HG02981 (cell line): Measurements from ENCODE around the gene ZNF628.
"Not testable (repeated sequence)": the region's sequence is repeated elsewhere in the genome, so short reads cannot be mapped to it uniquely, and the experiment has no call there.

Experiments
- ATAC-seq: cut with Tn5 transposase; IDR thresholded peaks from one replicate; pipeline ENCODE4 v1.9.1; 2021; ENCODE audit warnings: mild to moderate bottlenecking, moderate library complexity; ENCODE audit not compliant: unreplicated experiment

Gene ZNF628

GRCh38 chr19:55476100-55476775, at the start of gene ZNF628:
ZNF628 (plus strand) TSS chr19:55476617; CDS start chr19:55479911, 3,294 bp downstream.
- ATAC-seq, result peak; percentile 88

- no peak for ATAC-seq
These were observed 45.2 kb upstream of the ZNF628 start for GRCh38 chr19:55431183-55431582.

DNA sequence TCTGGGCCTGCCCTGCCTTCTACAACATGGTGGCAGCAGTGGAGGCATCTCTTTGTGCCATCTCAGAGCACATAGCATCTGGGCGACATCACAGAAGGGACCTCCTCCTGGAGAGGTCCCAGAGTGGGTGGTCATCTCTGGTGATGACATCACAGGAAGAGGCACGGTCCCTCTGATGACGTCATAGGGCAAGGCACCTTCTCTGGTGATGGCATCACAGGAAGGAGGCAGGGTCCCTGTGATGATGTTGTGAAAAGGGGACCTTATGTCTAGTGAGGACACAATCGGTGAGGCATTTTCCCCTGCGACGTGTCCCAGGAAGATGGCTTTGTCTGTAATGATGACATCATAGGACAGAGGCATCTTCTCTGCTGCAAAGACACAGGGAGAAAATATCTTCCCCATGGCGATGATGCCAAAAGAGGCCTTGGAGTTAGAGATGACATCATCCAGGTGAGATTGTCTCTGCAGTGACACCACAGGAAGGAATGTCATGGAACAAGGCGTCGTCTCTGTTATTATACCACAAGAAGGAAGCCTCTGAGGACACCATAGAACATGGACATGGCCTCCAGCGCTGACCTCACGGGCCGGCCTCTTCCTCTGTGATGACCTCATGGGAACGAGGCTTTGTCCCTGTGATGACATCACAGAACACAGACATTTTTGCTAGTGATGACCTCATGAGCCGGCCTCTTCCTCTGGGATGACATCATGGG, 44.0 kb upstream of the ZNF628 start:
- no peak for ATAC-seq

DNA sequence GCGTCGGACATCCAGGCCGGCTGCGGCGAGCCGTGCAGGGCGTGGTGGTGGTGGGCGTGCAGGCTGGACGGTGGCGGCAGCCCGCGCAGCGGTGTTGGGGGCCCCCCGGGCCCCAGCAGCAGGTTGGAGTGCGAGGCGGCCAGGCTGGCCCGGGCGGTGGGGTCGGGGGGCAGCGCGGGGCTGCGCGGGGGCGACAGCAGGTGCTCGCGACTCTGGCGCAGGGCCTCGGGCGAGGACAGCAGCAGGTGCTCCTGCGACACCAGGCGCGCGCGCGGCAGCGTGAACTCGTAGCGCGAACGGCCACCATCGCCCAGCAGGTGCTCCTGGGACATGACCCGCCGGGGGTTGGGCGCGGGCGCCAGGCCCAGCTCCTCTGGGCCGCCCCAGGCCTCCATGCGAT, 43.1 kb upstream of the ZNF628 start:
- no peak for ATAC-seq

GRCh38 chr19:55434356-55434919, 42.0 kb upstream of the ZNF628 start:
- ATAC-seq, result no peak

GRCh38 chr19:55435020-55435419, 41.4 kb upstream of the ZNF628 start:
- no peak for ATAC-seq

GRCh38 chr19:55436847-55437246, 39.6 kb upstream of the ZNF628 start:
- no peak for ATAC-seq

DNA sequence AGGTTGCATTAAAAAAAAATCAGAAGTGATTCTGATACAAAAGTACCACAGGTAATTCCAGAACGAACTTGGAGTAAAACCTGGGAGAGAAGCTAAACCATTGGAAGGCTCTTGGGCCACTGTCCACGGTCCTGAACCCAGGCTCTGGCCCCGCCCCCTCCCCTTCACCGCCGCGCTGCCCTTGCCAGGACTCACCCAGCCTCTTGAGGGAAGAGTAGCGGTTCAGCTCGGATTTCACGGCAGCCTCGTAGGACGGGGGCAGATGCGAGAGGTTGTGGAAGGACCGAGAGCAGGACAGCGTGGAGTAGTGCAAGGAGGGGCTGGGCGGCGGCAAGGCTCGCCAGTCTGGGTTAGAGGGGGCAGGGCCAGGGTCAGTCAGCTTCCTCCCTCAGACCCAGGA, 39.0 kb upstream of the ZNF628 start:
- ATAC-seq, result no peak

GRCh38 chr19:55439052-55439451, 37.4 kb upstream of the ZNF628 start:
- no peak for ATAC-seq

- ATAC-seq, result no peak
These were observed 35.9 kb upstream of the ZNF628 start for GRCh38 chr19:55440411-55441105.

DNA sequence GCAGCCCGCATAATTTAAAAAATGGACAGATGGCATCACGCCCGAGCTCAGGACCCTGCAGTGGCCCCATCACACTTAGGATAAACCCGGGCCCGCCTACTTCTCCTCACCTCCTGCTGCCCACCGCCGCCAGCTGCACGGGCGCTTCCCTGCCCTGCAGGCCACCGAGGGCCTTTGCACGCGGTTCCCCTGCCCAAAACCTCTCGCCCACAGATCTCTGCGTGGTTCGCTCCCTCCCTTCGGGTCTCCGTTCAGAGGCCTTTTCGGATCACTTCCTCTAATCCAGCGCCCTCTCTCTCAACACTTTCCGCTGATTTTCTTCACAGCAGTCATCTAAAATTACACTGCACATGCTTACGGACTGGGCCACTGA, 35.1 kb upstream of the ZNF628 start:
- no peak for ATAC-seq

GRCh38 chr19:55441692-55442321, 34.6 kb upstream of the ZNF628 start:
- ATAC-seq, result no peak

GRCh38 chr19:55442372-55442961, 34.0 kb upstream of the ZNF628 start:
- ATAC-seq, result no peak

- ATAC-seq, result no peak
These were observed 33.2 kb upstream of the ZNF628 start, which contains the start of gene SHISA7 for GRCh38 chr19:55443045-55443823. SHISA7 (minus strand) TSS chr19:55443300; CDS start chr19:55442863, 437 bp downstream.

GRCh38 chr19:55443824-55444480, 32.5 kb upstream of the ZNF628 start:
- no peak for ATAC-seq

DNA sequence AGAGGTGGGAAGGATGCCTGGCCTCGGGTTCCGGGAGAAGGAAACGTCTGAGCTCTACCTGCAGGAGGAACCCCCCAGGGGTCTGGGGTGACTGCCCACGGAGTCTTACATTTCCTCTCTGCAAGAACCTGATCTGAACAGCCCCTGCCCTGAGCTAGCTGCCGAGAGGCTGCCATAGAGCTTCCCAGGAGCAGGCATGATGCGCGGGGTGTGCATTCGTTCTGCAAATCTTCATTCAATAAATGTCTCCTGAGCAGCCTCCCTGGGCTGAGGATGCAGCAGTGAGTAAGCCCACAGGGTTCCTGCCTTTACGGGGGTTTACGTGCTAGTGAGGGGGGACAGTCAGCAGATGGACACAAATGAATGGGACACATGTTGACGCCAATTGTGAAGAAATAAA, 31.8 kb upstream of the ZNF628 start:
- ATAC-seq, result no peak

DNA sequence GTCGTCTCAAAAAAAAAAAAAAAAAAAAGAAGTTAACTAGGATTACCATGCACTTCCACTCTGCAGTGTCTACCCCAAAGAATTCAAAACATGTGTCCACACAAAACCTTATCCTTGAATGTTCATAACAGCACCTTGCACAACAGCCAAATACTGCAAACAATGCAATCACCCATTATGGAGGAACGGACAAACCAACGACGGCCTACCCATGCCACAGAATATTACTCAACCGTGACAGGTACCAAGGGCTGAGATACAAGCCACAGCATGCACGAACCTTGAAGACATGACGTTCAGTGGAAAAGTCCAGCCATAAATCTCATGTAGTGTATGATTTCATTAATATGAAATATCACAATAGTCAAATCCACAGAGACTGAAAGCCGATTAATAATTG, 30.4 kb upstream of the ZNF628 start:
- ATAC-seq, result no peak

- ATAC-seq, result no peak
These were observed 28.8 kb upstream of the ZNF628 start for GRCh38 chr19:55447421-55448174.

DNA sequence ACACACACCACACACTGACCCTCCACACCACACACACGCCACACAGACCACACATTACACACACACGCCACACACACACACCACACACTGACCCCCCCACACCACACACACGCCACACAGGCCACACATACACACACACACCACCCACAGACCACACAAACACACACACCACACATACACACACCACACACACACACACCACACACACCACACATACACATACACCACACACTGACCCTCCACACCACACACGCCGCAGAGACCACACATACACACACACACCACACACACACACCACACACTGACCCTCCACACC, 28.3 kb upstream of the ZNF628 start:
- ATAC-seq, result not testable (repeated sequence)
